GM18511 (cell line): ENCODE measurements around the gene RLIM.
A peak's percentile ranks its signal among the peaks of the same experiment; 100 is the strongest.

ENCODE experiments used
- ATAC-seq: cut with Tn5 transposase; IDR thresholded peaks from one replicate; pipeline ENCODE4 v1.9.1; 2021; ENCODE audit warnings: mild to moderate bottlenecking, moderate library complexity; ENCODE audit not compliant: unreplicated experiment

Gene RLIM

DNA sequence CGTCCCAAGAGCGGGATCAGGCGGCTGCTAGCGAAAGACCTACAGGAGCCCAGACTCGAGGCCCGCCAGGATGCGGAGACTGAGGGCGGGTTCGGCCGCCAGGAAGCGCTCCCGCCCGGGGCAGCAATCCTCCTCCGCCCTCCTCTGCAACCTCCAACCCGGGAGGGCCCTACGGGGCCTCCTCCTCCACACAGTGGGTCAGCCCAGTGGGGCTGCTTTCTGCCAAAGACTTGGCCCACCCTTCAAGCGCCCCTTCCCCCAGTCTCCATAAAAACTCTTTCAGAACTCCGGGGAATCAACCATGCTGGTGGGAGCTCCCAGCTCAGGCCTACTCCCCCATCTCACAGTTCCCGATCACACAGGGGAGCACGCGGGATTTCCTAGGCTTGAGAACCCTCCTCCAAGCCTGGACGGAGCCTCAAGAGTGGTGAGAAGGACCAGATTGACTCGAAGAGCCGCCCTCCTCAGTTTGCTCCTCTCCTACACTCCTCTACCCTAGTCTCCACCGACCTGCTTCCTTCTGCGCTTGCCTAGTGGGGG is 77.5 kb downstream of the RLIM start:
- ATAC-seq = peak; percentile 21

DNA sequence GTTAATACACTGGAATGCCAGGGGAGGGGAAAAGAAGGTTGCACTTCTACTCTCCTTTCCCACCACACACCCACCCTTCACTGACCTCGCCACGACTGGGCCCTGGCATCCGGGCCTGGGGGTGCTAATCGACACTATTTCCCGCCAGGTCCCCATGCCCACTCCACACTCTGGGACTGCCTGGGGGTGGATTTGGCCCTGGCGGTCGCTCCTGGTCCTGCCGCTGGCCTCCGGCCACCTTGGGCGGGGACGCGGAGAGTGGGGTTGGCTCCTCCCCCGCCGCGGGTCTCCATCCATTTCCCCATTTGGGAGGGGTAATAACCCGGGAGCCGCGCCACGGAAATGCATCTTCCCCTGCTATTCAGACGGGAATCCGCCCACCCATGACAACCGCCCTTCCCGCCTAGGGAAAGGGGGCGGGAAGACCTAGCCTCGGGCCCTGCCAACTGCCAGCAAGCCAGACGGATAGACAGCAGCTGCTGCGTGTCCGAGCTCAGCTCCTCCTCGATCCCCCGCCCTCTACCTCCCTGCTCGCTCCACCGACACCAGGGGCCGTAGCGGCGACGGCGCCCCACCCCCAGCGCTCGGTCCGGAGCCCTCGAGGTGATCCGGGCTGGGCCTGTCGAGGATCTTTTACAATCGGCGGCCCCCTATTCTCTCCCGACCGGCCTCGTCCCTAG is 78.1 kb downstream of the RLIM start:
- peak; percentile 67 for ATAC-seq

DNA sequence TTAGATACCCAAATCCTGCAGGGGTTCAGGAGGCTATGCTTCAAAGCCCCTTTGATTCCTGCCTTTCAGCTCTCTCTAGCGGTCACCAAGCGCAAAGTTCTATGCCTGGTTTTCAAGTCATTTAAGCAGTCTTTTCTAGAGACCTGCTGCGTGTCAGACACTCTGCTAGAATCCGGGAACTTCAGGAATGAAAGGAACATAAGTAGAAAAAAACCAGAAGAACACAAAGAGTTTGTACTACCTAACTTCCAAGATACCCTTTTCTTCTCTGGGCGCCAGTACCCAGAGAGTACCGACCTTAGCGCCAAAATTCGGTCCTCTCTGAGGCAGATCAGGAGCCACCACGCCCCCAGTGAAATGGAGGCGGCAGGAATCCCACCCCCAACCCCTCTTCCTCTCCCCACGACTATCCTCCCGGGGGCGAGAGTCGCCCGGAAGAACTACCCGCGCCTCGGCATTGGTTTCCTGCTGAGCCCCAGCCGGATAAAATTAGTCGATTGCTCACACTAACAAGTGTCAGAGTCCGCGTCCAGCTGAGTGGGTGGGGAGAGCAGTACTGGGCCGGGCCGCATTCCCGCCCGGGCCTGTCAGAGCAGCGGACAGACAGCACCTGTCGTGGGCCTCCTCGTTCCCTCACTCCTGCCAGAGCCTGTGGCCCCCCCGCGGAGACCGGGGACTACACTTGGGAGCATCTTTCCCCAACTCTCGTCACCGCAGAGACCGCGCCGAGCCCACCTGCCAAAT is 78.8 kb downstream of the RLIM start:
- peak; percentile 39 for ATAC-seq
